HL-60/S4 treated with retinoic acid at 250 ng/mL for 4 days and 3 days (cell line): ENCODE results near the gene RBPJ.

Experiments used
- in situ Hi-C: fragments of 300-500 bp; cut with MboI; formaldehyde crosslinking; loops from 2 replicates; pipeline ENCODE4 v1.7.0; 2022; ENCODE audit warnings: low sequenced_read_pairs

The RBPJ gene

DNA sequence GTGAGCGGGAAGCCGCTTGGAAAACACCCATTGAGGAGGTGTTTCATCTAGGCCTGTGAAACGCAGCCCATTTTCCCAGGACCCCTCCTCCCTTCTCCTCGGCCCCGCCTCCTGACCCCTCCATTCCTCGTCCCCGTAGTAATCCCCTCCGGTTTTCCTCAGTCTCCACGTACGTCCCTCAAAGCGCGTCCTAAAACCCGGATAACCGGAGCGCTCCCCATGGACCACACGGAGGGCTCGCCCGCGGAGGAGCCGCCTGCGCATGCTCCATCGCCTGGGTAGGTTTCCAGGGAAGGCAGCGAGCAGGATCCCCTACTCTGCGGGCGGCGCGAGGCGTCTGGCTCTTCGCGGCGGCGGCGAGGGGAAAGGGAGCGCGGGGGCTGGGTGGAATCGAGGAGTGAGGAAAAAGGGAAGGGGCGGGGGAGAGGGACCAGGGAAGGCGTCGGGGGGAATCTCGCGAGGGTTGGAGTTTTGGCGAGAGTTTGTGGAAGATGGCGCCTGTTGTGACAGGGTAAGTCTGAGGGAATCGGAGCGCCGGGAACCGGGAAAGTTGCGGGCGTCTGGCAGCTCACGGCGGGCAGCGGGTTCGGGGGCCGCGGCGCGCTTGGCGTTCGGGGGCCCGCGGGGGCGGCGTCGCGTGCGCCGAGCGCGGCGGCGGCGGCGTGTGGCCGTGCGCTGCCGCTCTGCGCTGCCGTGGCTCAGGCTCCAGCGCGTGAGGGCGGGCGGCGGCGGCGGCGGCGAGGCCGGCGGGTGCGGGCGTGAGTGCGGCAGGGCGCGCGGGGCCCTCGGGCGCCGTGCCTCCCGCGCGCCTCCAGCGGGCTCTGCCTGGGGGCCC is at the start of gene RBPJ:
TSS of gene RBPJ (plus strand) at position 477 of the 835 bp plus-strand sequence. CDS start at position 492, 15 bp downstream.
- in situ Hi-C loops = loop anchor here (10.0 kb wide), 1 partner anchor 94 kb away; no protein-coding TSS in a partner anchor

DNA sequence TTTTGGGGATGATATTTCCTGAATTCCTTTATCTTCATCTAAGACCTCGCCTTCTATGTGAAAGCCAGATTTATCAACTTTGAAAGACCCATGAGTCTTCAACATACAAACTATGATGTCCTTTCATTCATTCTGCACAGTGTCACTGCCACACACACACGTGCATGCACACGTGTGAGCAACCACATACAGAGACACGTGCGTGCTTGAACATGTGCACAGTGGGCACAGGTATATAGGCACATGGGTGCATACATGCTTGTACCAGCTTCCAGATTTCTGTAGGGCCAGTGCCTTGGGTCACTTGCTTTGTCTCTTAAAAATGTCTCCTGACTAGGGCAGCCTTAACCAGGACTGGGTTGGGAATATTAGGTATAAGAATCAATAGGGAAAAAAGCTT is 49.1 kb upstream of the RBPJ start:
- in situ Hi-C loops = no loop called here

DNA sequence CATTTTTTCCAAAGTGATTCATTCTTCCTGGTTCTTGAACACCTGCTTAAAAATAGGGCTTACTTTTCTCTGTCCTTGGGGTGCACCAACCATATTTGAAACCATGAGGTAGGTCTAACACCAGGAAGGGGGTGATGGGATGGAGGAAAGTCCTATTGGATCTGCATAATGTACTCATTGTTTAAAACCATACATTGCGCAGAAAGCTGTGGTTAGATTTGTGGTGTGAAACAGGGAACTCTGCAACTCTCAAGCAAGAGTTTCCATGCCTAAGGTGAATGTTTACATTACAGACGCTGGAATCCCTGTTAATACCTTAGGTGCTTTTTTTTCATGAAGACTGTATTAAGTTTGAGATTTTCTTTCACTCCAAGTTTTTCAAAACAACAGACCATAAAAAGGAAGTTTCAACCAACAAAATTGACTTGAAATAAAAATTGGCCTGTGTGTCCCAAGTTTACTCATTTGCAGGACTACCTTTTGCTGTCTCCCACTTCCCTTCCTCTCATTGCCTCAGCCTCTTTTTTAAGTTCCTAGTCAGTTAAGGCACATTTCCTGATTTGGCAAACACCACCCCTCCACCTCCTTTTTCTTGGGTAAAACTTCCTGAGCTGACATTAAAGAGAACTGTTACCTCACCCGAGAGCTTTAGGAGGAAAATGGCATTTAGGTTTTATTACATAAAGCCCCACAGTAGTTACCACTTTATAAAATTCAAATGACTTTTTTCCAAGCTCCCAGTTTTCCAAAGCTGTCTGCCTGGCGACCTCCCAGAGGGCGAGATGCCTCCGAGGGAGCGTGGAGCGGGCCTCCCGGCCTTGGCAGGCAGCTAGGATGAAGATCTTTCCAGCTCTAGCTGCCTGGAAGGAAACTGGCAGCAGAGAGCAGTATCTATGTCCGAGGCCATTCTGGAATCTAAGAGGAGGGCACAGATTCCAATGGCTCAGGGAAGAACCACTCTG is 47.9 kb upstream of the RBPJ start:
- in situ Hi-C loops = no loop called here

GRCh38 chr4:26273616-26273980 is 47.2 kb upstream of the RBPJ start:
- in situ Hi-C loops = no loop called here

DNA sequence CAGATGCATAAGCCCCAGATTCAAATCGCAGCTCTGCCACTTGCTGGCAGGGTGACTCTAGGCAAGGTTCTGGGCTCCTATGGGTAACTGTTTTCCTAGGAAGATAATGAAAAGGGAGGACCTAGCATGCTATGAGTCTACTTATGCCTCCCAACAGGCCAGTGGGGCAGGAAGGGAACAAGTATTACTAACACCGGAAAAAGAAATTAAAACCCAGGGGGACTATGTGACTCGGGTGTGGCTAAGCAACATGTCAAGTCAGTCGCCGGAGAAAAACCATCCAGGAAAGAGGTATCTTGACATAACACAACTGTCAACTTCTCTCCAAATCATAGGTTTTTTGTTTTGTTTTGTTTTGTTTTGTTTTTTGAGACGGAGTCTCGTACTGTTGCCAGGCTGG is 45.5 kb upstream of the RBPJ start:
- in situ Hi-C loops = no loop called here

- in situ Hi-C loops = no loop called here
Measured at GRCh38 chr4:26279446-26279845, 41.4 kb upstream of the RBPJ start.

GRCh38 chr4:26281881-26282280 is 38.9 kb upstream of the RBPJ start:
- in situ Hi-C loops = no loop called here

DNA sequence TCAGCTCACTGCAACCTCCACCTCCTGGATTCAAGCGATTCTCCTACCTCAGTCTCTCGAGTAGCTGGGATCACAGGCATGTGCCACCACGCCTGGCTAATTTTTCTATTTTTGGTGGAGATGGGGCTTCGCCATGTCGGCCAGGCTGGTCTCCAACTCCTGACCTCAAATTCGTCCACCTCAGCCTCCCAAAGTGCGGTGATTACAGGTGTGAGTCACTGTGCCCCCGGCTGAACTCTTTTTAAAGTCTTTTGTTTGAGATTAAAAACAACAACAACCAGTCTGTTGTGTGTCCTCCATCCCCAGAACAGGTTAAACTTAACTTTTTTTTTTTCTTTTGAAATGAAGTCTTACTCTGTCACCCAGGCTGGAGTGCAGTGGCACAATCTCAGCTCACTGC is 36.3 kb upstream of the RBPJ start:
- in situ Hi-C loops = no loop called here

DNA sequence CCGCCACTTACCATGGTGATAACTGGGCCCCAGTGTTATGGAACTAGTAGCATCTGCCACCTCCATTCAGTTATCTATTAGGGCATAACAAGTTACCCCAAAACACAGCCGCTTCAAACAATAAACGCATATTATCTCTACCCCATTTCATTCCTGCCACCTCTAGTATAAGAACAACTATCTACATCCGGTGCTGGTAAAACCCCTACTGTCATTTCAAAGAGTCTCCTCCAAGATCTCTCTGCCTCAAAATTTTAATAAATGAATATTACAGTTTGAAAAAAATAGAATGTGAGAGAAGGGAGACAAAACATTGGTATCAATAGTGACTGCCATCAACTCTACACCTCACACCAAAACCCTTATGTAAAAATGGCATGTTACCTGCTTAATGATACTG is 35.5 kb upstream of the RBPJ start:
- in situ Hi-C loops = no loop called here

DNA sequence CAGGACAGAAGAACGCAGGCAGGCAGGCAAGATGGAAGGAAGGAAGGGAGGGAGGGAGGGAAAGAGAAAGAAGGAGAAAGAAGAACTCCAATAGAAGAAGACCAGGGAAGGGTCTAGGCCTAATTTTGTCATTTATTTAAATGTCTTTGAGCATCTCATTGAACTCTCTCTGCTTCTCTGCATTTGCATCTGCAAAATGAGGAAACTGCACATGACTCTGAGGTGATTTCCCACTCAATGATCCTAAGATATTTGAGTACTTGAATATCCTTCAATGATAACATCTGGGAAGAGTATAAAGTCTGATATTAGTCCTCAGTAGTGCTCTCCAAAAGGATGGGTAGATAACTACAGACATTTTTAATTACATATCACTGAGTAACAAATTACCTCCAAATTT is 33.1 kb upstream of the RBPJ start:
- in situ Hi-C loops = no loop called here

- in situ Hi-C loops = no loop called here
Measured at GRCh38 chr4:26288355-26288909, 32.4 kb upstream of the RBPJ start.

- in situ Hi-C loops = no loop called here
Measured at GRCh38 chr4:26289401-26289800, 31.4 kb upstream of the RBPJ start.

- in situ Hi-C loops = no loop called here
Measured at GRCh38 chr4:26290321-26290720, 30.5 kb upstream of the RBPJ start.

GRCh38 chr4:26294904-26295303 is 25.9 kb upstream of the RBPJ start:
- in situ Hi-C loops = no loop called here

- in situ Hi-C loops = no loop called here
Measured at GRCh38 chr4:26296021-26296420, 24.8 kb upstream of the RBPJ start.

DNA sequence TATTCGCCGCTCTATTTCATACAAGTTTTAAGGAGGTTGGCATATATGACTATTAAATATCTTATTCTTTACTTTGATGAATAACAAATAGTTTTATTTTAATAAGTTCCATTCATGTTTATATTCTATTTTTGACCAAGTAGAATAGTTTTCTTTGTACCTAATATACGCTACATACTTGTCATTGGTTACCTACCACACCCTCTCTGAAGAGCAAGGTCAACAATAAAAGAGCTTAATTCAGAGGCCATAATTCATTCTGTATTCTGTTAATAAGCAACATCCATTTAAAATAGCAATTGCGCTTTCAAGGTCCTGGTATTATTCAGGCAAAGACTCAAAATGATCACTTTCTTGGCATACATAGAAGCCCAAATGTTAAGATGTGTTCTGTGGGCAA is 24.3 kb upstream of the RBPJ start:
- in situ Hi-C loops = no loop called here

DNA sequence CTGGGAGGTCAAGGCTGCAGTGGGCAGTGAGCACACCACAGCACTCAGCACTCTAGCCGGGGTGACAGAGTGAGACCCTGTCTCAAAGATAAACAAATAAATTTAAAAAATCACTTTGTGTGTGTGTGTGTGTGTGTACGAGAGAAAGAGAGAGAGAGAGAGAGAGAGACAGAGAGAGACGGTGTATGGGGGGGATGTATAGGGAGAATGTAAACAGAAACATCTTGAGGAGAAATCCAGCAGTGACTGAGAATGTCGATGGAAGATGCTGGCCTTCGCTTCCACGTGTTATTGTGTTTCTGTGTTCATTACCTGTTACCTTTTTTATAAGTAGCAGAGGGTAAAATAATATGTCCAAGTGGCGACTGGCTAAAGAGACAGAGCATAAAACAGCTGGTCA is 23.6 kb upstream of the RBPJ start:
- in situ Hi-C loops = no loop called here

DNA sequence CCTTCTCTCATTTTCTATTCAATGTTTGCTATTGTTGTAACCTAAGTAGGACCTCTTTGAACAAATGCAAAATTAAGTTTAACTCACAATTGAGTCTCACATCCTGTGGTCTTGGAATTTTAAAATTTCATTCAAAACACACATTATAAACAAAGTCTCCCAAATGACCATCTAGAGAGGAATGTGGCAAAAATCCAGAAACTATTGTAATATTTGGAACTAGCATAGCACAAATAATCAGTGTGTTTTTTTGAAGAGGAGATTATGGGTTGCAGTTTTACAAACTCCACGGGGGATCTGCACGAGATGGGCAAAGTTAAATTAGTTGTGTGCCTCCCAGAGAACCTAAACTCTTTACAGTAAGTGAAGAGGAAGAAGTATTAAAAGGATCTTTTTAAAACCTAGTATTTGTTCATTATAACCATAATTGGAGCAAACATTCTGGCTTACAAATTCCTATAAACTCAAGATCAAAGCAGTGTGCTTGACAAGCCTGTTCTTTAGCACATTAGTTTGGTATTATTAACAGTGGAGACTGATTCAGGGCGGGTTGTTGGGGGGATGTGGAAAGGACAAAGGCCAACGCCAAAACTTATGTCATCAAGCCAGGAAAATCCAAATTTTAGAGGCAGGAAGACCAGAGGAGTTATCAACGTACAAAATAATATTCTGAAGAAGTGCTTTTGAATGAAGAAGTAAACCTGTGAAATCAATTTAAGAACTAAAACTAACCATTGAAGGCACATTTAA is 22.4 kb upstream of the RBPJ start:
- in situ Hi-C loops = no loop called here

DNA sequence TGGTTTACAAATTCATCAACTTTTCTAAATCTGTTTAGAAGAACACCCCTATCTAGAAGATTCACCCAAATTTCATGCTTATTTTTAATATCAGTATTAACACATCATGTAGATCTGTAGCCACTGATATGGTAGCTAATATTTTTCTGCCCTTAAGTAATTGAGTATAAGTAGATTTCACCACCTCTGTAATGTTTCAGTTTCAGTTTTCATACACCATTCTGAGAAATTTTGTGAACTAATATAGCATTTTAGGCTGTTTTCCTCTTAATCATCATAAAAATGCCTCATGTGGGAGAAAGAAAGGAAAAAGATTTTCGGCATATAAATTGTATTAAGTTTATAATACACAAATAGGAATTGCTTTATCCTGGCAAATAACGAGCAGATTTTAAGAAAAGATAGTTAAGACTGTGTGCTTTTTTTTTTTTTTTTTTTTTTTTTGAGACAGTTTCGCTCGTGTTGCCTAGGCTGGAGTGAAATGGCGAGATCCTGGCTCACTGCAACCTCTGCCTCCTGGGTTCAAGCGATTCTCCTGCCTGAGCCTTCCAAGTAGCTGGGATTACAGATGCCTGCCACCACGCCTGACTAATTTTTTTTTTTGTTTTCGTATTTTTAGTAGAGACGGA is 21.4 kb upstream of the RBPJ start:
- in situ Hi-C loops = no loop called here
